ACHN (cell line): Measurements from ENCODE around the gene PRKN.

Experiments
- DNase-seq: peaks from one replicate; pipeline ENCODE4 v3.0.0-alpha.2; 2015
- in situ Hi-C: cut with HindIII; loops from 2 replicates; pipeline ENCODE4 v1.10.0; 2017; ENCODE audit warnings: low sequenced_read_pairs, low pct_ligation_motif_present, low pct_unique_long_range_greater_than_20kb

PRKN gene

DNA sequence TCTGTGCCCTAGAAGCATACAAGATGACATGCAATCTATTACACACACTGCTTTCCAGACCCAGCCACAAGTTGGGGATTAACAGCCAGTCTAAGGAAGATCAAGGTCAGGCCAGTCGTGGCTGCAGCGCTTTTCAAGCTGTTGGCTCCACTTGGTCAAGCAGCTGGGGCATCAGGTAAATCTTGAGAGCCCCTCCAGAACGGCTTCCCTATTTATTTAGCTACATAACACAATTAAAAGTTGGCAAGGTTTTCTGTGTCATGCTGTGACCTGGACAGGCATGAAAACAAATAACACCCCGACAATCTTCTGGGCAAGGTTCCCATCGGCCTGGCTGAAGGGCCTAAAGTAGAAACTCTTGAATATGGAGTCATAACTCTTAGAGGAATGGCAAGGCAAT lies 524.3 kb downstream of the PRKN start:
- no peak for DNase-seq
- in situ Hi-C loops = no loop called here

DNA sequence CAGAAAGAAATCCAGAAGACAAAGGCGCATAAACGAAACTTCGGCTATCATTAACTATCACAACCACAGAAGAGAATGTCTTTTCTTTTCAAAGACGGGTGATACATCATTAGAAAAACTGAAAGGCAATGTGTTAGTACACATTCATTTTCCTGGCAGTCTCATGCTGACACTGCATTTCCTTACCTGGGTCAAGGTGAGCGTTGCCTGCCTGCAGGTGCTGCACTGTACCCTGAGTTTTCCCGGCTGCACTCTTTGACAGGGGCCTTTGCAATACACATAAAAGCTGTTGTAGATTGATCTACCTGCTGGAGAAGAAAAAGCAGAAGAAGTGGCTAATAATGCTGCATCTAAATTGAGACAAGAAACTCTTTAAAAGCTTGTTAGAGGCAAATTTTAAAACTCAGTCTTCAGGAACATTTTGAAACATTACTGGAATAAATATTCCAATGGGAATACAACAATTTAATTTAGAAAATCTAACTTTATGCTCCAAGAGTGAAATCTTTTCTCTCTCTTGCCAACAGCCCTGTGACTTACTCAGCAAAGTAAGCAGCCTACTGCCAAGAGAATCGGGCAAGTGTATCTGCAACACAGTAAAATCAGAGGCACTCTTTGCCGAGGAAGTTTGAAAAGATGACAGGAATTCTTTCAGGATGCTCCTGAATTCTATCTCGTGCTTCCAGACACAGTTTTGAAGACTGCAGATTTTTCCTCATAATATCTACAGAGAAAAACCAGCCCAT lies 526.4 kb downstream of the PRKN start:
- no peak for DNase-seq
- in situ Hi-C loops = no loop called here

DNA sequence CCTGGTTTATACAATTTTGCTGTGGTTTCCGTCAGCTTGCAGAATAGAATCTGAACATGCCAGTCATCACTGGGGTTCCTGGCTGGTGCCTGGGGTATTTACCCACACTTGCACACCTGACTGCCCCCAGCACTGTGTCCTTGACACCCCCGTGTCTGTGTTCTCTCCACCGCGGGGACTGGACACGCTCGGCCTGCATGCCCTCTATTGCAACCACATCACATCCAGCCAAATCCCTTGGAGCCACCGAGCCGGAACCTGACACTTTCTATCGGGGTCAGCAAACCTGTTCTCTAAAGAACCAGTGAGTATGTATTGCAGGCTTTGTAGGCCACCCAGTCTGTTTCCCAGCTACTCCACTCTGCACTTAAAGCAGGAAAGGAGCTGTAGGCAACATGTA lies 527.5 kb downstream of the PRKN start:
- no peak for DNase-seq
- in situ Hi-C loops = no loop called here

DNA sequence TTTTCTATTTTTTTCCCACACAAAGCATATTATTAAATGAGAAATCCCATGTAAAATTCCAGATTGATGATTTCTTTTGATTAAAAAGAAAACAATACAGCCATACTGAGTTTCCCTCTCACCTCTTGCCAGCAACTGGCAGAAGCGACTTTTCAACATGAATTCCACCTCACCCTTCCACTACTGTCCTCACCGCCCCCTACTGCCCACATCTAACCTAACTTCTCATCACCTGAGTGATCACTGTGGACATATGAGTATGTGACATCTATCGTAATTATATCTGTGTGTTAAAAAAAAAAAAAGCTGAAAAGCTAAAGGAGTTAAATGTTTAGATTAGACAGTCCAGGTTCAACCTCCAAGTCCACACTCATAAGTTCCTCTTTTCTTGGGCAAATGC lies 528.6 kb downstream of the PRKN start:
- in situ Hi-C loops = no loop called here
- peak; percentile 6 for DNase-seq

DNA sequence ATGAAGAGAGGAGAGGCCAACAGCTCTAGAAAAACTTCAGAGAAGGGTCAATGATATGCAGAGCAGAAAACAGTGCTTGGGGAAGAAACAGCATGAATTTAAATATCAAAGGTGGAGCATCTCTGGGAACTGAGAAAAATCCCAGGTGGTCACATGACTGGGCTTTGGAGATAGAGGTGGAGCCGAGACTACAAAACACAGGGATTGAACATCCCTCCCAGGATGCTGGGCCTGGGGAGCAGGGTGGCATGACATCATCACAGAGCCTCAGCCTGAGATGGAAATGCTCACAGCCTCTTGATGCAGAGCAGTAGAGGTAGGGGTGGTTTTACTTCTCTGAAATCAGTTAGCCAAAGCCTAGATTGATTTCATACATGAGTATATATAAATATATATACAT lies 529.5 kb downstream of the PRKN start:
- in situ Hi-C loops = no loop called here
- no peak for DNase-seq

DNA sequence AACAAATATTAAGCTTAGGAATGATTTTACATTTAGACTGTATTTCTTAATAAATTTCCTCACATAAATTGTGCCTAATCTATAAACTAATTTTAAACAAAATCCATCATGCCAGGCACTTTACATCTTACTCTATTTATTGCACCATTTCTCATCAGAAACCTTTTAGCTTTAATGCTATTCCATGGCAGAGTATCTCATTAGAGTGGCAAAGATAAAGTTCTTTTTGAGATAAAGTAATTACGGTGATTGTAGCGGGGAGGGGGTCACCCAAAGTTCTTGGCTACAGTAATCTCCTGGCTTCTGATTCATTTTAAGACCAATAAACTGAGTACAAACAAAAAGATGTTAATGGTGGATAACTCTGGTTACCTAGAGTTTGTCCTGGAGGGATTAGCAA lies 532.1 kb downstream of the PRKN start:
- no peak for DNase-seq
- in situ Hi-C loops = no loop called here

DNA sequence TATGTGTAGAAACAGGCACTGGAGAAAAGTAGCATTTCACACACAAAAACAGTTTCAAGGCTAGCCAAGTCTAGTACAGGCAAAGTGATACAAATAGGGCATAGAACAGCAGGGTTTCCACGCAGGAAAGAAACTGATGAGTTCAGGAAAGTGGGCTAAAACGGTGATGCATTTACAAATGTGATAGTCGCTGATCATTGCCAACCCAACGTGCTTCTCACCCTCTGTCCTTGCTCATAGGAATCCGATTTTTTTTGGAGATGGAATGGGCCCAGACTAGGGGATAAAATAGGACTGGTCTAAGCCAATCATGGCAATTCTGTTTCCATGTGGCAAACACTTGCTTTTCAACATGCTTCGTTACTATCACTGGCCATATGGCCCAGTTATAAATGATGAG lies 536.6 kb downstream of the PRKN start:
- no peak for DNase-seq
- in situ Hi-C loops = no loop called here

DNA sequence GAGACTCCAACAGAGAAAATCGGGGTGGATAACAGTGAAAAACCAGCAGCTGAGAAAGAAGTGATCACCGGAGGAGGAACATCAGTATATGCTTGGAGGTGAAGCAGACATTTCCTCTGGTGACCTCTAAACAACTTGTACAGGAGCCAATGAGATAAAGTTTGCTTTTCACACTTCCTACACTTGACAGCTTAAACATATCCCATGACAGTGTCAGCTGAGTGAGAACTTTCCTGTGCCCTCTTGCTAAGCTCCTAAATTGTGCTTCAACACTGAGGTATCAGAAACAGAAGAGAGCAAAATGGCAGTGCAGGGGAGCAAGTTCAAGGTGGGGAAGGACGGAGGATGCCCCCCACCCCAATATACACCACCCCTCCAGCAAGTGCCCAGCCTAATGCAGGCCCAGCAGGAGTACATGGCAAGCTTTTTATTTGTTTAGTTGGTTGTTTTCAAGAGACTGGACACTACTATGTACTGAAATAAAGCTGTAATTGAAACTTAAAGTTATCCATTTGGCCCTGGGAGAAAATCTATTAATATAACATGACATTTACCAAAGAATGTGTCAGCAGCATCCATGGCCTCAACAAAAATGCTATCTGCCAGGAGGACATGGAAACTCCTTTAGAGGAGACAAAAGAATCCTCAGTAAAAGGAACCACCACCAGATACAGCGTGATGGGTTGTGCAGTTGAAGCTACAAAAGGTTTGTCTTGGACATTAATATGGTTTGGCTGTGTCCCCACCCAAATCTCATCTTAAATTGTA lies 540.2 kb downstream of the PRKN start:
- in situ Hi-C loops = no loop called here

DNA sequence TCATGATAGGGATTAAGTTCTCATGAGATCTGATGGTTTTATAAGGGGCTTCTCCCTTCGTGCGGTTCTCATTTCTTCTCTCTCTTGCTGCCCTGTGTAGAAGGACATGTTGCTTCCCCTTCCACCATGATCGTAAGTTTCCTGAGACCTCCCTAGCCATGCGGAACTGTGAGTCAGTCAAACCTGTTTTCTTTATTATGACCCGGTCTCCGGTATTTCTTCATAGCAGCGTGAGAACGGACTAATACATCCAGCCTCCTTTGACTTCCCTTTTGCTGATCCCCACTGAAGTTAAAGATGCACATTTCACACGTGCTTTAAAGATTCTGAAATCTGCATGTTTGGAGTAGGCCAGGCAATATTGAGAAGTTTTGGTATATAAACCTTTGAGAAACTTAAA lies 543.1 kb downstream of the PRKN start:
- in situ Hi-C loops = no loop called here
- no peak for DNase-seq

More for the DNA sequence above, 540.2 kb downstream of the PRKN start:
- no peak for DNase-seq

DNA sequence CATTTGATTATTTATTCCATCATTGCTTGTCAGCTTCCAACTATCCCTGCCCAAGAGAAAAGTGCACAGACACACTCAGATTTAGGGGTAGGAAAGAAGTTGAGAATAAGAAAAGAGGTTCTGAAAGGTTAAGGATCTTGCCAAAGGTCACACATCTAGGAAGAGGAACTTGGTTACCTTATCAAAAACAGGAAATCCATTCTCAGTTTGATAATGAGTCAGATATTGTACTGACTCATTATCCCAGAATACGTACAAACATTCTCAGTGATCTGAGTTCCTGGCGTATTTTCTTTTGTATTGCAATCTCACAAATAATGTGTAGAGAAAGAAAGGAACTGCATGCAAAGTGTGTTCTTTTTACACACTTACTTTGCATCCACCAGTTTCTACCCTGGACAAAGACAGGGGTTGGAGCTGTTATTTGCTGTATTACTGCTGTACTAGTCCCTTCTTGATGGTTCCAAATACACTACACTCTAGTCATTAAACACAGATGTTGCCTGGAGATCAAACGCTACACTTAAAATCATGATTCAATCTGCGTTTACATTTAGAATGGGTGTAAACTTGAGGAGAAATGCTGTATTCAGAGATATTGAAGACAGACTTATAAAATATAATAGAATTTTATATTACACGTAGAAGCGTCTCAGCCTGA lies 545.7 kb downstream of the PRKN start:
- DNase-seq = no peak
- in situ Hi-C loops = no loop called here

DNA sequence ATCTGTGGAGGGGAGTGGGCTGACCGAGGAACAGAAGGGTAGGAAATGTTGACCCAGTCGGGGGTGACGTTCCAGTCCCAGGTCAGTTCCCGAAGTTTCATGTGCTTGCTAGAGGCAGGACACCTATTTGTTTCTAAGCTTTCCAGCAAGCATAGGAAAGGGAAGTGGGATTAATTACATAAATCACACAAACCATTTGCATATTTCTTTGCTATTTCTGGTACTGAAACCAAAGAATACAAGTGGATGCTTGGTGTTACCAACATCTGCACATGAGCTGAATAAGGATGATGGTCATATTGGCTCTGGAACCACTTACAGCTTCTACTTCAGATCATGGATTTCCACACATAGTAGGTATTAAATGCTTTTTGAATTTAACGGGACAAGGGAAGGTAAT lies 546.5 kb downstream of the PRKN start:
- in situ Hi-C loops = no loop called here
- no peak for DNase-seq

DNA sequence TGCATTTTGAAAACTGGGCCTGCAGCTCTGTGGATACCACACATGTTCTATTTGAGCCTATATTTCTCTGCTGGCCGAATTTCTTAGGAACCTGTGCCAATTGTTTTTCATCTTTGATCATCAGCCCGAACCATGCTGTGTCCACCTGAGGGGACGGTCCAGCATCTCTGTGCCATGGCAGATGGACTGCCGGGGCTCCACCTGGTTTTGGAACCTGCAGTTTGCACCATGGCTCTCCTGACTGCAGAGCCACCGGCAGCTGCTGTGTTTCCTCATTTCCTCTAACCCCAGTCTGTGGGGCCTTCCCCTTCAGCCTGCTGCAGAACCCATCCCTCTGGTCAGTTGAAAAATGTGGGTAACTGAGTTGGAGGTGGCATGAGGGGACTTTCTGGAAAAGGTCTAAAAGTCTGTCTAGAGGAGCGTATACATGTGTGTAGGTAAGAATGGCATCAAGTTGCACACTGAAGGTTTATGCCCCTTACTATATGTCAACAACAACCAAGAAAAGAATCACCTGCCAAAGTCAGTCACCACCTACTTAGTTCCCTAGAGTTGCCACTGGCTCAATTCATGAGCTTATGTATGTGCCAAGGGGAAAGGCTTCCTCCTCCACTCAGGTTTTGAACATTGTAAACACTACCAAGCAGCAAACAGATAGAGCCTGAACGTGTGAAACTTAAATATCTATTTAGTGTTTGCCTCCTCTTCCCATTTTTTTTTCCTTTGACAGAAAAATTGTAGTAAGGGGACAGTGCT lies 548.2 kb downstream of the PRKN start:
- no peak for DNase-seq
- in situ Hi-C loops = no loop called here

DNA sequence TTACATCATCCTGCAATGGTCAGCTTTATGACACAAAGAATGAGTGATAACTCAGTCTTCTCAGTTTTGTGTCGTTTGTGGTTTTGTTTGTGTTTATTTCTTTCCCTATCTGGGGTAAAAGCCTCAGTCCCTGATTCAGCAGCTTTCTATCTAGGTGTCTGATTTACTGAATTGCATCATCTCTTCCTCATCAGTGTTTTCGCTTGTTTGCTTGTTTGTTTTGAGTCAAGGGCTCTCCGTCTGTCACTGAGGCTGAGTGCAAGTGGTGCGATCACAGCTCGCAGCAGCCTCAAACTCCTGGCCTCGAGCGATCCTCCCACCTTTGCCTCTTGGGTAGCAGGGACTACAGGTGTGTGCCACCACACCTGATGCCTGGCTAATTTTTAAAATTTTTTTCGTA lies 548.9 kb downstream of the PRKN start:
- DNase-seq = no peak
- in situ Hi-C loops = no loop called here

DNA sequence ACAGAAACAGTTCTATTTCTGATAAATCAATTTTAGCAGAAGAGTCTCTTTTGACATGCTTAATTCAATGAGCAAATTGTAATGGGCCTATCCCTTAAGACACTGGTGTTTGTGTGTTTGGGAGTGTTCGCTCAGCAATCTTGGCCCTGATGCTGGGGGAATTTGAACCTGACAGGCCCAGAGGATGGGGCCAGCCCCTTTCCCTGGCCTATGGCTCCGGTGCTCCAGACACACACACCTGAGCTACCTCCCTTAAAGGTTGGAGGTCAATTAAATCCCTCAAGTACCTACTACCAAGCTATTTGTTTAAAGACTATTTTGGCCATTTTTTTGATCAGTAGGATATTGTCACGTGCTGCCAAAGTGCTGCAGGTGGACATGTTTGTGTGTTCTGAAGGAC lies 549.3 kb downstream of the PRKN start:
- in situ Hi-C loops = no loop called here
- DNase-seq = no peak

DNA sequence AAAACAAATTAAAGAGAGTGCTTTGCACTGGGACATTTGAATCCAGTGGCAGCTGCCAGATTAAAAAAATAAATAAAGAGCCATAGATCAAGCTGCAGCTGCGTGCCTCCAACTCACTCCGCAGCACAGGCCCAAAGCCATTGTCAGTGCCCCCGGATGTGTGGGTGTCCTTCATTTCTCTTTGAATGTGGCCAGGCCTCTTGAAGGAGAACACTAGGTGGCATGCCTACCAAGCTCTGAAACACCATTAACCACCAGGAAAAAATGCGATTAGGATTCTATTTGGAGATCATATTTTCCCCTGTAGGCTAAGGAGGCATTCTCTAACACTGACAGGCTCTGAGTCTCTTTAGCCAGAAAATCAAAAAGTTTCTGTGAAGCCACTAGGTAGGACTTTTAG lies 549.8 kb downstream of the PRKN start:
- in situ Hi-C loops = no loop called here
- no peak for DNase-seq

DNA sequence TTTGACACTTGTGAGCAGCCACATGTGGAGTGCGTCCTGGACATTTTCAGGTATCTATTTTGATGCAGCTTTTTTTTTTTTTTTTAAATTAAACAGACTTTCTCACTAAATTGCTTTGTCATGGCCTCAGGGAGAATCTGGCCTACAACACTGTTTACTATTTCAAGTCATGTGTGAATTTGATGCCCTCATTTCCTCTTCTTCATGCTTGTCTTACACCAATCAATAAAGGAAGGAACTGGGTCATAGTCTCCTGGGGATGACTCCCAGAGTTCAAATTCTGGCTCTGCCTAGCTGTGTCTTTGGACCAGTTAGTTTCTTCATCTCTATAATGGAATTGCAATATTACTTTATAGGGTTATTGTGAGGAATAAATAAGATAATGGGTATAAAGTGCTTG lies 554.1 kb downstream of the PRKN start:
- in situ Hi-C loops = no loop called here
- no peak for DNase-seq

DNA sequence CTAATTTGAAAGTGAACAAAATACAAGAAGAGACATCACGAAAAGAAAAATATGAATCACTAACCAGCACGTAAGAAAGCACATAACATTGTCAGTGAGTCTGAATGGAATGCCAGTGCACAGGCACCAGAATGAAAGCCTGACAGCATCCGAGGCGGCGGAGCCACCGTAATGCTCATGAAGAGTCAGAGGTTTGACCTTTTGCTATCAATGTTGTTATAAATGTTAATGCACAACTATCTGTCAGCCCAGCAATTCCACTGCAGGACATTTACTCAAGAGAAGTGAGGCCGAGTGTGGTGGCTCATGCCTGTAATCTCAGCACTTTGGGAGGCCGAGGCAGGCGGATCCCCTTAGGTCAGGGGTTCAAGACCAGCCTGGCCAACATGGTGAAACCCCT lies 562.1 kb downstream of the PRKN start:
- peak; percentile 8 for DNase-seq
- in situ Hi-C loops = no loop called here

DNA sequence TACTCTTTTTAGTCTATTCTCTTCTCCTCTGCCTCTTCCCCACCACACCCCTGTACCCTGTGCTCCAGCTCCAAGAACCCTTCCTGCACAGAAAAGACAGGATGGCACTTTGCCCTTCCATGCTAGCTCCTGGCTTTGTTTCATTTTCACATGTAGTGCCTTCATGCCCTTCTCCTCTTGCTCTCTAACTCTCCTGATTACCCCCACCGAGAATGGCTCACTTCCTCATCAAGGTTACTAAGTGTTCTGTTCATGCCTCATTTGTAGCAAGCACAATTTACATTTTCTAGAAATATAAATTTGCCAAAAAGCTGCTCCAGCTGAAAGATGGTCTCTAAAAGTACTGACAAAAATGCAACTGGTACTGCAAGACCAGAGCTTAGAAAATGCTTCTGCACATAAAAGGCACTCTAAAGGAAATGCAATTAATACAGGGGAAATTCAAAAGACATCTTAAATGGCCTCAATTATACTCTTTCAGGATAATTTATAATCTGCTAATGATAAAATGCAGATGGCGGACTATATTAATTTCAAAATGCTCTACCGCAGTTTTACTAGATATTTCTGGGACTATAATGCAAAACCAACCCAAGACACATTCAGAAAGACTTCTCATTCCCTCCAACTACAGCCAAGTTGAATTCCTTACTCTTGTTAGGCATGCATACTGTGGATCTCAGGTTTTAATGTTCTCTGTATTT lies 570.2 kb downstream of the PRKN start:
- DNase-seq = no peak
- in situ Hi-C loops = no loop called here

DNA sequence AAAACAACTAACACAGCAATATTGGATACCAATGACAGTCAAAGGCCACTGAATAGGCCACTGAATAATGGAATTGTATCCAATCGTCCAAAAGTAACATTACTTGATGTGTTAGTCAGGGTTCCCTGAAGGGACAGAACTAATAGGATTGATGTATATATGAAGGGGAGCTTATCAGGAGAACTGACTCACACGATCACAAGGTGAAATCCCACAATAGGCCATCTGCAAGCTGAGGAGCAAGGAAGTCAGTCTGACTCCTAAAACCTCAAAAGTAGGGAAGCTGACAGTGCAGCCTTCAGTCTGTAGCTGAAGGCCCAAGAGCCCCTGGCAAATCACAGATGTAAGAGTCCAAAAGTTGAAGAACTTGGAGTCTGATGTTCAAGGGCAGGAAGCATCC lies 571.4 kb downstream of the PRKN start:
- no peak for DNase-seq
- in situ Hi-C loops = no loop called here
